Epidermal melanocyte (primary cell): Measurements from ENCODE around the gene ITIH6.
"Not testable (repeated sequence)": the region's sequence is repeated elsewhere in the genome, so short reads cannot be mapped to it uniquely, and the experiment has no call there.

ENCODE experiments used
- DNase-seq: peaks from one replicate; pipeline ENCODE4 v3.0.0; 2011; ENCODE audit warnings: low spot score; ENCODE audit not compliant: insufficient read length

ITIH6 gene

GRCh38 chrX:54808605-54809483, 10.8 kb upstream of the ITIH6 start:
- peak; percentile 77 for DNase-seq

GRCh38 chrX:54808109-54808604, 10.1 kb upstream of the ITIH6 start:
- peak; percentile 23 for DNase-seq

- peak; percentile 34 for DNase-seq
Measured at GRCh38 chrX:54807524-54808108, 9.6 kb upstream of the ITIH6 start, which contains the start of gene MAGED2. MAGED2 (plus strand) TSS chrX:54807745; CDS start chrX:54809332, 1,587 bp downstream.

- DNase-seq: no peak
Measured at GRCh38 chrX:54799046-54799445, 991 bp upstream of the ITIH6 start.

- DNase-seq: no peak
Measured at GRCh38 chrX:54794795-54795194, 3.3 kb downstream of the ITIH6 start.

GRCh38 chrX:54794028-54794427, 4.0 kb downstream of the ITIH6 start:
- DNase-seq: no peak

GRCh38 chrX:54789405-54789804, 8.7 kb downstream of the ITIH6 start:
- DNase-seq: not testable (repeated sequence)

GRCh38 chrX:54788446-54788845, 9.6 kb downstream of the ITIH6 start:
- no peak for DNase-seq

- DNase-seq: no peak
Measured at GRCh38 chrX:54786967-54787366, 11.1 kb downstream of the ITIH6 start.

GRCh38 chrX:54785901-54786300, 12.2 kb downstream of the ITIH6 start:
- DNase-seq: no peak

- DNase-seq: no peak
Measured at GRCh38 chrX:54776987-54777672, 20.9 kb downstream of the ITIH6 start.

GRCh38 chrX:54776061-54776460, 22.0 kb downstream of the ITIH6 start:
- DNase-seq: no peak

GRCh38 chrX:54774391-54775094, 23.5 kb downstream of the ITIH6 start:
- DNase-seq: not testable (repeated sequence)

GRCh38 chrX:54758114-54759055, 39.7 kb downstream of the ITIH6 start:
- no peak for DNase-seq

- no peak for DNase-seq
Measured at GRCh38 chrX:54754854-54755253, 43.2 kb downstream of the ITIH6 start.

GRCh38 chrX:54748626-54749025, 49.4 kb downstream of the ITIH6 start:
- no peak for DNase-seq

- no peak for DNase-seq
Measured at GRCh38 chrX:54747733-54748393, 50.2 kb downstream of the ITIH6 start.

GRCh38 chrX:54746928-54747327, 51.1 kb downstream of the ITIH6 start:
- no peak for DNase-seq

- DNase-seq: no peak
Measured at GRCh38 chrX:54745676-54746075, 52.4 kb downstream of the ITIH6 start.

- DNase-seq: not testable (repeated sequence)
Measured at GRCh38 chrX:54738567-54738966, 59.5 kb downstream of the ITIH6 start.
